K562 (cell line): ENCODE measurements around the gene OR10J4.

Experiments used
- CHD2 ChIP-seq: IDR thresholded peaks from 2 replicates; pipeline ENCODE4 v1.6.1; 2011; ENCODE audit warnings: low read depth, low read length
- HDAC2 ChIP-seq: fragments of 450-650 bp; IDR thresholded peaks from 2 replicates; pipeline ENCODE4 v1.6.1; 2016; ENCODE audit warnings: mild to moderate bottlenecking
- MYC ChIP-seq, 2 experiments: fragments of 250-450 bp in 1 of 2; sonication (Bioruptor Pico) in 1 of 2; IDR thresholded peaks; 2 replicates each; pipeline versions ENCODE4 v1.5.1 to v1.6.1; 2012 to 2021; ENCODE audit warnings: low read depth in 2 of 2, borderline replicate concordance in 1 of 2, improper control_type of control experiment in 1 of 2, low read length in 1 of 2, mild to moderate bottlenecking in 1 of 2, moderate library complexity in 1 of 2
- NCOA1 ChIP-seq: fragments of 450-650 bp; IDR thresholded peaks from 2 replicates; pipeline ENCODE4 v1.6.1; 2016; ENCODE audit warnings: low read depth
- POLR2AphosphoS5 ChIP-seq: IDR thresholded peaks from 2 replicates; pipeline ENCODE4 v1.6.1; 2011; ENCODE audit warnings: mild to moderate bottlenecking, low read depth, low read length, moderate library complexity; ENCODE audit not compliant: control insufficient read depth, insufficient read depth
- RB1 ChIP-seq: fragments of 450-650 bp; IDR thresholded peaks from 2 replicates; pipeline ENCODE4 v1.6.1; 2017; ENCODE audit warnings: low read depth, mild to moderate bottlenecking
- SP1 ChIP-seq: sonication (generic); formaldehyde crosslinking; IDR thresholded peaks from 2 replicates; pipeline ENCODE4 v1.8.1; 2022; ENCODE audit warnings: mild to moderate bottlenecking, missing genetic modification reagents
- TF ChIP-seq, protein P1 (sequence below): sonication (generic); formaldehyde crosslinking; IDR thresholded peaks from 2 replicates; pipeline ENCODE4 v1.8.1; 2023; ENCODE audit warnings: mild to moderate bottlenecking, missing genetic modification reagents
- TF ChIP-seq, protein P2 (sequence below), 3 experiments: IDR thresholded peaks in 2 of 3; conservative IDR thresholded peaks in 1 of 3; 2 replicates each; pipeline ENCODE4 v1.5.1; 2011 to 2012; ENCODE audit warnings: low read length in 3 of 3, mild to moderate bottlenecking in 3 of 3, control low read depth in 2 of 3, improper control_type of control experiment in 1 of 3, inconsistent platforms in 1 of 3, low read depth in 1 of 3, mixed read lengths in 1 of 3, moderate library complexity in 1 of 3; ENCODE audit not compliant: insufficient read depth in 2 of 3
- TF ChIP-seq, protein P3 (sequence below), 3 experiments: fragments of 200-800 bp in 1 of 3; sonication (Bioruptor generic) in 1 of 3; sonication (generic) in 1 of 3; formaldehyde crosslinking in 1 of 3; IDR thresholded peaks; 2 replicates each; pipeline versions ENCODE4 v1.6.1 to v1.8.0; 2016 to 2022; ENCODE audit warnings: mild to moderate bottlenecking in 2 of 3, missing compliant biosample characterization in 2 of 3, missing genetic modification characterization in 2 of 3, missing genetic modification reagents in 1 of 3
- TF ChIP-seq, protein P4 (sequence below): fragments of 450-650 bp; IDR thresholded peaks from 2 replicates; pipeline ENCODE4 v1.6.1; 2016; ENCODE audit warnings: borderline replicate concordance

DNA sequence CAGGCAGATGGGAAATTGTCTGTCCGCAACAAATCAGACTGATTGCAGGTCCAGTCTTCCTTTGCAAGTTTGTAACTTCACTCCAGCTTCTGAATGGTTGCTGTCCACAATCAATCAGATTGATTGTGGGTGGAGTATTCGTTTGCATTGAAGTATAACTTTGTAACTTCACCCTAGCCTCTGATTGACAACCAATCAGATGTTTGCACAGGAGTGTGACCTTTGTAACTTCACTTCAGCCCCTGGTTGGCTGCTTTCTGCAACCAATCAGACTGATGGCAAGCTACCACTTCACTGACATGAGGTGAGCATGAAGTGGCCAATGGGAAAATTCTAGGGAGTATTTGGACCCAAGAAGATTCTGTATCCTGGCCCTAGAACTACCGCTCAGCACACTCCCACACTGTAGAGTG is 33.2 kb downstream of the OR10J4 start:
- no peak for TF ChIP-seq HDAC2
- TF ChIP-seq, protein P1, sequence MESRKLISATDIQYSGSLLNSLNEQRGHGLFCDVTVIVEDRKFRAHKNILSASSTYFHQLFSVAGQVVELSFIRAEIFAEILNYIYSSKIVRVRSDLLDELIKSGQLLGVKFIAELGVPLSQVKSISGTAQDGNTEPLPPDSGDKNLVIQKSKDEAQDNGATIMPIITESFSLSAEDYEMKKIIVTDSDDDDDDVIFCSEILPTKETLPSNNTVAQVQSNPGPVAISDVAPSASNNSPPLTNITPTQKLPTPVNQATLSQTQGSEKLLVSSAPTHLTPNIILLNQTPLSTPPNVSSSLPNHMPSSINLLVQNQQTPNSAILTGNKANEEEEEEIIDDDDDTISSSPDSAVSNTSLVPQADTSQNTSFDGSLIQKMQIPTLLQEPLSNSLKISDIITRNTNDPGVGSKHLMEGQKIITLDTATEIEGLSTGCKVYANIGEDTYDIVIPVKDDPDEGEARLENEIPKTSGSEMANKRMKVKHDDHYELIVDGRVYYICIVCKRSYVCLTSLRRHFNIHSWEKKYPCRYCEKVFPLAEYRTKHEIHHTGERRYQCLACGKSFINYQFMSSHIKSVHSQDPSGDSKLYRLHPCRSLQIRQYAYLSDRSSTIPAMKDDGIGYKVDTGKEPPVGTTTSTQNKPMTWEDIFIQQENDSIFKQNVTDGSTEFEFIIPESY (CRISPR knock-in tag) = no peak
- TF ChIP-seq, protein P2, sequence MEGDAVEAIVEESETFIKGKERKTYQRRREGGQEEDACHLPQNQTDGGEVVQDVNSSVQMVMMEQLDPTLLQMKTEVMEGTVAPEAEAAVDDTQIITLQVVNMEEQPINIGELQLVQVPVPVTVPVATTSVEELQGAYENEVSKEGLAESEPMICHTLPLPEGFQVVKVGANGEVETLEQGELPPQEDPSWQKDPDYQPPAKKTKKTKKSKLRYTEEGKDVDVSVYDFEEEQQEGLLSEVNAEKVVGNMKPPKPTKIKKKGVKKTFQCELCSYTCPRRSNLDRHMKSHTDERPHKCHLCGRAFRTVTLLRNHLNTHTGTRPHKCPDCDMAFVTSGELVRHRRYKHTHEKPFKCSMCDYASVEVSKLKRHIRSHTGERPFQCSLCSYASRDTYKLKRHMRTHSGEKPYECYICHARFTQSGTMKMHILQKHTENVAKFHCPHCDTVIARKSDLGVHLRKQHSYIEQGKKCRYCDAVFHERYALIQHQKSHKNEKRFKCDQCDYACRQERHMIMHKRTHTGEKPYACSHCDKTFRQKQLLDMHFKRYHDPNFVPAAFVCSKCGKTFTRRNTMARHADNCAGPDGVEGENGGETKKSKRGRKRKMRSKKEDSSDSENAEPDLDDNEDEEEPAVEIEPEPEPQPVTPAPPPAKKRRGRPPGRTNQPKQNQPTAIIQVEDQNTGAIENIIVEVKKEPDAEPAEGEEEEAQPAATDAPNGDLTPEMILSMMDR (IDR thresholded peaks at IDR 0.05 in 2 of 3, conservative IDR thresholded peaks at IDR 0.05 in 1 of 3; ENCODE audit: insufficient read depth in 2 of 3, low read depth in 1 of 3, low read length in 3 of 3) = no peak
- no peak for TF ChIP-seq RB1
- no peak for TF ChIP-seq MYC (IDR thresholded peaks at IDR 0.05; ENCODE audit: low read depth, low read length)
- TF ChIP-seq MYC (CRISPR knock-in tag; IDR thresholded peaks at IDR 0.05; ENCODE audit: borderline replicate concordance, low read depth) = no peak
- TF ChIP-seq NCOA1 = no peak
- no peak for TF ChIP-seq POLR2AphosphoS5
- TF ChIP-seq, protein P3, sequence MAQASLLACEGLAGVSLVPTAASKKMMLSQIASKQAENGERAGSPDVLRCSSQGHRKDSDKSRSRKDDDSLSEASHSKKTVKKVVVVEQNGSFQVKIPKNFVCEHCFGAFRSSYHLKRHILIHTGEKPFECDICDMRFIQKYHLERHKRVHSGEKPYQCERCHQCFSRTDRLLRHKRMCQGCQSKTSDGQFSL (CRISPR knock-in tag; IDR thresholded peaks at IDR 0.05) = no peak
- TF ChIP-seq, protein P3 (tag; IDR thresholded peaks at IDR 0.05) = no peak
- no peak for TF ChIP-seq SP1 (CRISPR knock-in tag)
- TF ChIP-seq, protein P4, sequence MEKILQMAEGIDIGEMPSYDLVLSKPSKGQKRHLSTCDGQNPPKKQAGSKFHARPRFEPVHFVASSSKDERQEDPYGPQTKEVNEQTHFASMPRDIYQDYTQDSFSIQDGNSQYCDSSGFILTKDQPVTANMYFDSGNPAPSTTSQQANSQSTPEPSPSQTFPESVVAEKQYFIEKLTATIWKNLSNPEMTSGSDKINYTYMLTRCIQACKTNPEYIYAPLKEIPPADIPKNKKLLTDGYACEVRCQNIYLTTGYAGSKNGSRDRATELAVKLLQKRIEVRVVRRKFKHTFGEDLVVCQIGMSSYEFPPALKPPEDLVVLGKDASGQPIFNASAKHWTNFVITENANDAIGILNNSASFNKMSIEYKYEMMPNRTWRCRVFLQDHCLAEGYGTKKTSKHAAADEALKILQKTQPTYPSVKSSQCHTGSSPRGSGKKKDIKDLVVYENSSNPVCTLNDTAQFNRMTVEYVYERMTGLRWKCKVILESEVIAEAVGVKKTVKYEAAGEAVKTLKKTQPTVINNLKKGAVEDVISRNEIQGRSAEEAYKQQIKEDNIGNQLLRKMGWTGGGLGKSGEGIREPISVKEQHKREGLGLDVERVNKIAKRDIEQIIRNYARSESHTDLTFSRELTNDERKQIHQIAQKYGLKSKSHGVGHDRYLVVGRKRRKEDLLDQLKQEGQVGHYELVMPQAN = no peak
- no peak for TF ChIP-seq CHD2
